Keratinocyte (primary cell): ENCODE measurements around the gene CA7. TPM values are rescaled to one million over a fixed set of nuclear protein-coding genes. Genes with fewer than 3 reads are reported as not detected.

Source experiments
- DNase-seq: peaks from one replicate; pipeline ENCODE4 v3.0.0-alpha.2; 2011; ENCODE audit warnings: low read depth, missing footprints, low spot score
- FAIRE-seq: peaks from 2 replicates; lab custom pipeline; 2011; peaks lifted over from hg19 to GRCh38; lab: Jason Lieb, UNC
- H2AFZ ChIP-seq: 2 replicates; pipeline ENCODE4 v1.6.0; 2012; ENCODE audit warnings: low read length, control low read depth, inconsistent platforms; ENCODE audit not compliant: control insufficient read depth
- H3K27ac ChIP-seq: 2 replicates; pipeline ENCODE4 v1.5.1; 2011; ENCODE audit warnings: low read length; ENCODE audit not compliant: control insufficient read depth, insufficient read depth
- H3K27me3 ChIP-seq: 3 replicates; pipeline ENCODE4 v1.6.0; 2011; ENCODE audit warnings: low read length; ENCODE audit not compliant: control insufficient read depth, insufficient read depth; ENCODE audit errors: extremely low read depth
- H3K36me3 ChIP-seq, 2 experiments: 2 replicates in 1 of 2; 3 replicates in 1 of 2; pipeline ENCODE4 v1.5.1; 2011; ENCODE audit warnings: low read length in 2 of 2, mild to moderate bottlenecking in 1 of 2; ENCODE audit not compliant: control insufficient read depth in 2 of 2, insufficient read depth in 2 of 2; ENCODE audit errors: extremely low read depth in 1 of 2
- H3K4me1 ChIP-seq: 3 replicates; pipeline ENCODE4 v1.5.1; 2011; ENCODE audit warnings: low read length; ENCODE audit not compliant: control insufficient read depth, insufficient read depth; ENCODE audit errors: extremely low read depth
- H3K4me2 ChIP-seq: 3 replicates; pipeline ENCODE4 v1.6.0; 2011; ENCODE audit warnings: low read depth, low read length; ENCODE audit not compliant: control insufficient read depth, insufficient read depth; ENCODE audit errors: extremely low read depth
- H3K4me3 ChIP-seq, 3 experiments: fragments of 200-600 bp in 1 of 3; sonication (generic) in 1 of 3; 2 replicates in 2 of 3; 3 replicates in 1 of 3; pipeline ENCODE4 v1.5.1; 2011 to 2016; ENCODE audit warnings: low read length in 3 of 3, mild to moderate bottlenecking in 3 of 3, control low read depth in 2 of 3, inconsistent platforms in 1 of 3, low read depth in 1 of 3, mixed read lengths in 1 of 3, mixed run types in 1 of 3, moderate library complexity in 1 of 3; ENCODE audit not compliant: control insufficient read depth in 2 of 3, insufficient read depth in 2 of 3; ENCODE audit errors: extremely low read depth in 1 of 3
- H3K79me2 ChIP-seq: 2 replicates; pipeline ENCODE4 v1.6.0; 2012; ENCODE audit warnings: low read length; ENCODE audit not compliant: control insufficient read depth, insufficient read depth
- H3K9ac ChIP-seq: 3 replicates; pipeline ENCODE4 v1.6.0; 2011; ENCODE audit warnings: low read length; ENCODE audit not compliant: control insufficient read depth, insufficient read depth; ENCODE audit errors: extremely low read depth
- H3K9me1 ChIP-seq: 3 replicates; pipeline ENCODE4 v1.6.0; 2011; ENCODE audit warnings: low read length; ENCODE audit not compliant: control insufficient read depth, insufficient read depth; ENCODE audit errors: extremely low read depth
- H3K9me3 ChIP-seq: 2 replicates; pipeline ENCODE4 v1.5.1; 2012; ENCODE audit warnings: low read depth, low read length; ENCODE audit not compliant: control insufficient read depth
- H4K20me1 ChIP-seq: 3 replicates; pipeline ENCODE4 v1.6.0; 2011; ENCODE audit warnings: low read length; ENCODE audit not compliant: control insufficient read depth, insufficient read depth; ENCODE audit errors: extremely low read depth
- EZH2 ChIP-seq: IDR thresholded peaks from one replicate; pipeline ENCODE4 v1.6.1; 2012; ENCODE audit warnings: inconsistent platforms, mild to moderate bottlenecking, low read length, moderate library complexity
- dilution Hi-C: fragments of 300-500 bp; cut with MboI; formaldehyde crosslinking; loops from one replicate; pipeline ENCODE4 v1.7.0; 2020; ENCODE audit warnings: low sequenced_read_pairs; ENCODE audit not compliant: extremely low pct_ligation_motif_present
- polyA plus RNA-seq, 5 experiments: library from polyadenylated mRNA; depleted of rRNA in 3 of 5; stranded (reverse) in 3 of 5; stranded (forward) in 1 of 5; unstranded in 1 of 5; fragments of >200 nt; gene quantifications; 1 replicate in 1 of 5; 2 replicates in 3 of 5; 3 replicates in 1 of 5; pipeline versions ENCODE4 v1.2.1 to v1.2.3, GENCODE V29; 2011 to 2012; ENCODE audit warnings: missing spikeins in 2 of 5, low read depth in 1 of 5, low replicate concordance in 1 of 5
- TF ChIP-seq, protein P1 (sequence below), 3 experiments: IDR thresholded peaks in 1 of 3; conservative IDR thresholded peaks in 1 of 3; optimal IDR thresholded peaks in 1 of 3; 2 replicates in 2 of 3; 3 replicates in 1 of 3; pipeline versions ENCODE3 to v1.5.1; 2011; ENCODE audit warnings: low read length in 3 of 3, mild to moderate bottlenecking in 3 of 3, moderate library complexity in 2 of 3, control low read depth in 1 of 3, inconsistent platforms in 1 of 3; ENCODE audit not compliant: insufficient read depth in 2 of 3; ENCODE audit errors: extremely low read depth in 1 of 3

The CA7 gene
- polyA plus RNA-seq, 1 donor (not counting 4 experiments of a cell fraction or from before 2014, with no cell fraction given) = not detected

DNA sequence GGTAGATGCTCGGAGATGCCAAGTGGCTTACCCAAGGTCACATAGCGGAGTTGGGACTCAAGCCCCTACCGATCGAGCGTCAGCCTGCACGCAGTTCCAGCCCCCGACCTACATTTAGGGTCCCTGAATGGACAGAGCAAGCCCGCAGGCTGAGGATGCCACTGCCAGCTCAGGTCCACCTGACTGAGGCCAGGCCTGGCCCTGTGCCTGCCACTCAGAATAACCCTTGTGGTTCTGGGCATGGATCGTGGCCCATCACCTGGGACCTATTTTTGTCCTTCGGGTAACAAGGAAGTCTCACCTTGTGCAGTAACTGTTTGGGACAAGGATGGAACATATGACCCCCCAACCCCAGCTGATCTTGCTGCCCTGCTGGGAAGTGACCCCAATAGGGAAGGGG lies 57.4 kb downstream of the CA7 start:
- no peak overlapping the region for H3K9ac ChIP-seq
- no peaks in the 10 kb centered on the region for H3K9me1 ChIP-seq
- no peak overlapping the region for H3K27ac ChIP-seq
- H3K9me3 ChIP-seq = no peaks in the 10 kb centered on the region
- H4K20me1 ChIP-seq = no peaks in the 10 kb centered on the region
- no peaks in the 10 kb centered on the region for H3K36me3 ChIP-seq
- dilution Hi-C loops = no loop called here
- DNase-seq (no peak), FAIRE-seq (no peak)
- no peaks in the 10 kb centered on the region for H3K27me3 ChIP-seq
- peaks cover 20% of the 10 kb centered on the region for H3K4me1 ChIP-seq
- no peaks in the 10 kb centered on the region for H3K79me2 ChIP-seq
- no peak overlapping the region for H3K4me2 ChIP-seq
- H3K4me3 ChIP-seq = no peak overlapping the region
- H2AFZ ChIP-seq = no peak overlapping the region
- TF ChIP-seq, protein P1, sequence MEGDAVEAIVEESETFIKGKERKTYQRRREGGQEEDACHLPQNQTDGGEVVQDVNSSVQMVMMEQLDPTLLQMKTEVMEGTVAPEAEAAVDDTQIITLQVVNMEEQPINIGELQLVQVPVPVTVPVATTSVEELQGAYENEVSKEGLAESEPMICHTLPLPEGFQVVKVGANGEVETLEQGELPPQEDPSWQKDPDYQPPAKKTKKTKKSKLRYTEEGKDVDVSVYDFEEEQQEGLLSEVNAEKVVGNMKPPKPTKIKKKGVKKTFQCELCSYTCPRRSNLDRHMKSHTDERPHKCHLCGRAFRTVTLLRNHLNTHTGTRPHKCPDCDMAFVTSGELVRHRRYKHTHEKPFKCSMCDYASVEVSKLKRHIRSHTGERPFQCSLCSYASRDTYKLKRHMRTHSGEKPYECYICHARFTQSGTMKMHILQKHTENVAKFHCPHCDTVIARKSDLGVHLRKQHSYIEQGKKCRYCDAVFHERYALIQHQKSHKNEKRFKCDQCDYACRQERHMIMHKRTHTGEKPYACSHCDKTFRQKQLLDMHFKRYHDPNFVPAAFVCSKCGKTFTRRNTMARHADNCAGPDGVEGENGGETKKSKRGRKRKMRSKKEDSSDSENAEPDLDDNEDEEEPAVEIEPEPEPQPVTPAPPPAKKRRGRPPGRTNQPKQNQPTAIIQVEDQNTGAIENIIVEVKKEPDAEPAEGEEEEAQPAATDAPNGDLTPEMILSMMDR (optimal IDR thresholded peaks at IDR 0.05 in 1 of 3, IDR thresholded peaks at IDR 0.05 in 1 of 3, conservative IDR thresholded peaks at IDR 0.05 in 1 of 3; ENCODE audit: extremely low read depth in 1 of 3, insufficient read depth in 2 of 3, low read length in 3 of 3) = no peak
- no peak for TF ChIP-seq EZH2

DNA sequence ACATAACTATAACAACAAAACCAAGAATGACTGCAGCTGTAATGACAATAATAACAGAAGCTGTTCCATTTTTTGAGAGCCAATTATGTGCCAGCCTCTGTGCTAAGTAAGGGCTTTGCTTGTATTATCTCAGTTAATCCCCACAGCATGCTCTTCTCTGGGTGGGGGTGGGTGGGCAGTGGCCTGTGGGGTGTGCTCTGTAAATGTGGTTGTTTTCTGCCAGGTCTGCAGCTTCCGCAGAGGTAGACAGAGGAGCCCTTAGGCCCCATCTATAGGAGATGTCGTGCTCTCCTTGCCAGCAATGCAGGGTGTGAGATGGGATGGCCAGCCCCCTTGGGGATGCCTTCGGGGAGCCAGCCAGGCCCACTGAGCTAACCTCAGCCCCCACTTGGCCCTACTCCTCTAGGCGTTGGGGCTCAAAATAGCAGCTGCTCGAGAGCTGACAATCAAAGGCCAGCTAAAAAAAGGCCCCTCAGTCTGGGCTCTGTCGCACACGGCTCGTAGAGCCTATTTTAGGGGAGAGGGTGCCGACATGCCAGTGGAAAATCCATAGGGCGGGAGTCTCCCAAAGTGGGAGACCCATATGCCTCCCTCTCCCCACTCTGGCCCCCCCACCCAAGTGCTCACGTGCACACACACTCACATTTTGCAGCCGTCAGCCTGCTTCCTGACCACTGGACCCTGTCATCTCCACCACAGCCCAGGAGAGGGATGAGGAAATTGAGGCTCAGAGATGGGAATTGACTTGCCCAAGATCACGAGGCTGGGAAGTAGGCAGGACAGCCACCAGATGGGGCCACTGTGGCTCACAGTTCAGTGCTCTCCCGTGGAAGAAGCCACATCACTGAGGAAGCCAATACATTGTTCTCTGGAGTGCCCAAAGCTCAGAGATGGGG lies 58.7 kb downstream of the CA7 start:
- H3K4me2 ChIP-seq = no peak overlapping the region
- H3K27me3 ChIP-seq = peaks cover 3% of the 10 kb centered on the region
- no peak overlapping the region for H3K27ac ChIP-seq
- no peak overlapping the region for H3K4me3 ChIP-seq
- no peak for DNase-seq
- H3K4me1 ChIP-seq = peaks cover 15% of the 10 kb centered on the region
- H3K9me3 ChIP-seq = no peaks in the 10 kb centered on the region
- no peak overlapping the region for H2AFZ ChIP-seq
- no peaks in the 10 kb centered on the region for H3K79me2 ChIP-seq
- no peak overlapping the region for H3K9ac ChIP-seq
- FAIRE-seq = no peak
- H3K36me3 ChIP-seq = no peaks in the 10 kb centered on the region
- dilution Hi-C loops = no loop called here
- H3K9me1 ChIP-seq = no peaks in the 10 kb centered on the region
- no peaks in the 10 kb centered on the region for H4K20me1 ChIP-seq
- TF ChIP-seq, protein P1 (optimal IDR thresholded peaks at IDR 0.05 in 1 of 3, IDR thresholded peaks at IDR 0.05 in 1 of 3, conservative IDR thresholded peaks at IDR 0.05 in 1 of 3; ENCODE audit: extremely low read depth in 1 of 3, insufficient read depth in 2 of 3, low read length in 3 of 3) = peak in 2 of 3 experiments; percentile 17 to 48
- no peak for TF ChIP-seq EZH2

Other genes starting within 250 kb of the CA7 start
- gene CMTM3, start 239.7 kb upstream of the CA7 start, polyA plus RNA-seq = 13.1 to 24.3 TPM (median 15.7 TPM) in 3 replicates
- gene CMTM4, start 147.7 kb upstream of the CA7 start, polyA plus RNA-seq = 18.0 to 25.1 TPM (median 23.1 TPM) in 3 replicates
- gene DYNC1LI2, start 92.8 kb upstream of the CA7 start, polyA plus RNA-seq = 53.0 to 66.0 TPM (median 55.5 TPM) in 3 replicates
- gene TERB1, start 42.8 kb upstream of the CA7 start, polyA plus RNA-seq = 0.17 to 0.22 TPM in 2 of 3 replicates, not detected in the other
- 61.4 to 113 TPM (median 68.0 TPM) in 3 replicates for gene NAE1, start 13.4 kb upstream of the CA7 start, polyA plus RNA-seq
- 16.5 to 18.5 TPM (median 17.3 TPM) in 3 replicates for gene PDP2, start 36.1 kb downstream of the CA7 start, polyA plus RNA-seq
- gene CDH16, start 74.5 kb downstream of the CA7 start, polyA plus RNA-seq = 0.16 to 2.1 TPM (median 0.45 TPM) in 3 replicates
- 0.67 to 12.8 TPM (median 2.7 TPM) in 3 replicates for gene RRAD, start 81.1 kb downstream of the CA7 start, polyA plus RNA-seq
- gene CIAO2B, start 90.0 kb downstream of the CA7 start, polyA plus RNA-seq = 99.6 to 149 TPM (median 105 TPM) in 3 replicates
- gene CES2, start 91.1 kb downstream of the CA7 start, polyA plus RNA-seq = 37.5 to 93.4 TPM (median 41.6 TPM) in 3 replicates
- 0.63 to 2.7 TPM (median 1.5 TPM) in 3 replicates for gene CES3, start 116.9 kb downstream of the CA7 start, polyA plus RNA-seq
- gene CES4A, start 144.2 kb downstream of the CA7 start, polyA plus RNA-seq = 5.1 to 12.8 TPM (median 6.6 TPM) in 3 replicates
- gene CBFB, start 184.7 kb downstream of the CA7 start, polyA plus RNA-seq = 18.0 to 55.9 TPM (median 39.7 TPM) in 3 replicates